Measurements from ENCODE around the gene ABI1.

DNA sequence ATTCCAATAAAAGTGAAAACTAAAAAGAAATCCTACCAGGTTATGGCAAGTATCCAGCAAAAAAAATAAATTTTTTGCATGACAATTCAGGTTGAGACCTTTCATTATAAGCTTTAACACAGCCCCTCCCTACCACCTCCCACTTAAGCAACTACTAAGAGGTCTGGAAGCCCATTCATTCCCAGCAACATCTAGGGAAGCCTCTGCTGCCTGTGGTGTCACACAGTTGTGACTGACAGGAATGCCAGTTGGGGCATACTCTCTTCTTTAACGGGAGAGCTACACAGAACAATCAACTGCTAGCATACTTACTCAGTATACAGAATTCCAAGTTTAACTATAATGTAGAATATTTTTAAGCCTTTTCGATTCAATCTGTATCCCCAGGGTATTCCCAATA is 27.8 kb downstream of the ABI1 start:
- TF ChIP-seq, protein P1, sequence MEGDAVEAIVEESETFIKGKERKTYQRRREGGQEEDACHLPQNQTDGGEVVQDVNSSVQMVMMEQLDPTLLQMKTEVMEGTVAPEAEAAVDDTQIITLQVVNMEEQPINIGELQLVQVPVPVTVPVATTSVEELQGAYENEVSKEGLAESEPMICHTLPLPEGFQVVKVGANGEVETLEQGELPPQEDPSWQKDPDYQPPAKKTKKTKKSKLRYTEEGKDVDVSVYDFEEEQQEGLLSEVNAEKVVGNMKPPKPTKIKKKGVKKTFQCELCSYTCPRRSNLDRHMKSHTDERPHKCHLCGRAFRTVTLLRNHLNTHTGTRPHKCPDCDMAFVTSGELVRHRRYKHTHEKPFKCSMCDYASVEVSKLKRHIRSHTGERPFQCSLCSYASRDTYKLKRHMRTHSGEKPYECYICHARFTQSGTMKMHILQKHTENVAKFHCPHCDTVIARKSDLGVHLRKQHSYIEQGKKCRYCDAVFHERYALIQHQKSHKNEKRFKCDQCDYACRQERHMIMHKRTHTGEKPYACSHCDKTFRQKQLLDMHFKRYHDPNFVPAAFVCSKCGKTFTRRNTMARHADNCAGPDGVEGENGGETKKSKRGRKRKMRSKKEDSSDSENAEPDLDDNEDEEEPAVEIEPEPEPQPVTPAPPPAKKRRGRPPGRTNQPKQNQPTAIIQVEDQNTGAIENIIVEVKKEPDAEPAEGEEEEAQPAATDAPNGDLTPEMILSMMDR (IDR thresholded peaks at IDR 0.05) = no peak
- TF ChIP-seq POLR2A (IDR thresholded peaks at IDR 0.05) = no peak
